ENCODE results near the gene ARHGEF25. TPM values are rescaled to one million over a fixed set of nuclear protein-coding genes. Genes with fewer than 3 reads are reported as not detected.

ARHGEF25 gene
- total and polyA plus RNA-seq, 2 of the 4 experiments (the other 2 are of a cell fraction): 6.3 to 17.9 TPM

DNA sequence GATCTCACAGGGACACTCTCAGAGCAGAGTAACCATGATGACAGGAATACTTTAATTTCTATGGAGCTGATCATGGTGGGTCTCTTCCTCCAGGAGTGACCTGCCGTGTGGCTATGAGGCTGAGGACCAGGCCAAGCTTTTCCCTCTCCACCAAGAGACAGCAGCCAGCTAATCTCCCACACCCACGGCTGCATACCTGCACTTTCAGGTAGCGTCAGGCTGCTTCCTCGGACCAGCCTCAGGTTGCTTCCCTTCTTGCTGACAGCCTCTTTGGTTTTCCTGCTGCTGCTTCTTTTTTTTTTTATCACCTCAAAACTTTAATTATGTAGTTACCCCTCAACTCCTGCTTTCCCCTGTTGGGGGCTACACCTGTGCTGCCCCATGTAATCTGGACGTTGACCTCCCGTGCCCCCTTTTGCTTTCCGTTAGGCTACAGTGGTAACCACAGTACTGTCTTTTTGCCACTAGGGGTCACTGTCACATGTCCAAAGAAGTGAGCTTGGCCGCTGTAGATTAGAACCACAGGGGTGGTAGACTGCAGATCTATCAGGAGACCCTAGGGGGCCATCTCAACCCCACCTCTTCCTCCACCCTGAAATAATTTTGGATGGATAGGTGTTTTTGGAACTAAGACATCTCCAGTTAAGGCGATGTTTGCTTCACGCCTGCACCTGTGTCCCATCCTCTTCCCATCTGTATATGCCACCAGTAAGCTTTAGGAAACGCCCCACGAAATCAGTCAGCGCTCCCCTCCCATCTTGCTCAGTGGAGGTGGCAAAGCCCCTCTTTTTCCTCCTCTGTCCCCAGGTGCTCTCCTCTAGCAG is 28.0 kb upstream of the ARHGEF25 start:
- ChIA-PET CTCF (interaction anchor here (0.5 to 2.0 kb wide), 22 partner anchors 8 to 154 kb away, joined by 3 to 11 read pairs (median 3); partner anchors contain the start of genes ARHGEF25, B4GALNT1 and OS9), POLR2A (ENCODE audit: unreplicated experiment) (interaction anchor here (0.6 kb wide), 1 partner anchor 46 kb away, joined by 4 read pairs; no protein-coding TSS in a partner anchor)
- Histone ChIP-seq H3K9ac (ENCODE audit: low read depth, low read length) (no peak overlapping the region), H4K8ac (ENCODE audit: low read depth in 2 of 2, low read length in 2 of 2) (no peak overlapping the region), H3K36me3 (ENCODE audit: control insufficient read depth, insufficient read depth, low read length) (no peaks in the 10 kb centered on the region), H4K5ac (ENCODE audit: low read depth, low read length) (no peak overlapping the region), H3K79me1 (ENCODE audit: low read depth in 1 of 2, low read length in 2 of 2) (no peaks in the 10 kb centered on the region), H3K56ac (ENCODE audit: extremely low read depth, insufficient read depth, low read length) (no peak overlapping the region), H2BK20ac (ENCODE audit: low read depth, low read length) (no peak overlapping the region), H2BK15ac (ENCODE audit: low read depth, low read length) (no peak overlapping the region), H3K4me3 (ENCODE audit: insufficient read depth, low read depth, low read length) (no peak overlapping the region), H2BK120ac (ENCODE audit: low read depth, low read length) (no peak overlapping the region), H2BK5ac (ENCODE audit: low read depth, low read length, poor library complexity, severe bottlenecking) (no peak overlapping the region), H3K14ac (replicated peaks; ENCODE audit: low read depth, low read length) (no peak overlapping the region), H2AK9ac (replicated peaks; ENCODE audit: low read depth, low read length, poor library complexity) (peak overlapping the region; percentile 66), H3K4ac (ENCODE audit: low read depth, low read length) (no peak overlapping the region), H4K91ac (ENCODE audit: insufficient read depth, low read depth, low read length) (no peak overlapping the region), H2AK5ac (ENCODE audit: low read depth, low read length) (no peak overlapping the region), H3K4me2 (ENCODE audit: low read depth, low read length) (no peak overlapping the region), H4K20me1 (ENCODE audit: insufficient read depth, low read length) (no peaks in the 10 kb centered on the region), H3K23ac (ENCODE audit: low read depth, low read length) (no peak overlapping the region), H3K9me1 (ENCODE audit: insufficient read depth, low read length) (no peaks in the 10 kb centered on the region), H3K9me3 (ENCODE audit: control insufficient read depth, insufficient read depth, low read length) (no peaks in the 10 kb centered on the region), H3K27ac (ENCODE audit: insufficient read depth, low read length) (no peak overlapping the region), H2AFZ (replicated peaks; ENCODE audit: low read length, poor library complexity) (peak overlapping the region; percentile 83), H3K4me1 (ENCODE audit: control insufficient read depth, insufficient read depth, low read length) (no peaks in the 10 kb centered on the region), H3K18ac (ENCODE audit: low read depth, low read length) (no peak overlapping the region), H3K27me3 (ENCODE audit: control insufficient read depth, insufficient read depth, low read length) (peaks cover 36% of the 10 kb centered on the region)
- WGBS, 2 experiments (ENCODE audit: extremely low coverage in 2 of 2, insufficient read length in 1 of 2): 0% methylated on average over 4 of the region's 13 CpGs; no CpG with 5 or more reads in 1 of the 2 experiments
- intact Hi-C loops (cut with micrococcal nuclease): loop anchor here (1.0 to 5.0 kb wide), 4 partner anchors 38 to 154 kb away; partner anchors contain the start of genes AGAP2 and B4GALNT1
- TF ChIP-seq SMC3 (IDR thresholded peaks at IDR 0.05; ENCODE audit: low read depth, low read length) (peak; percentile 81), RAD21 (IDR thresholded peaks at IDR 0.05; ENCODE audit: low read length) (peak; percentile 91), CTCF (conservative IDR thresholded peaks at IDR 0.05; ENCODE audit: low read depth, low read length) (peak; percentile 99), RFX5 (IDR thresholded peaks at IDR 0.05; ENCODE audit: low read depth, low read length) (no peak), USF2 (IDR thresholded peaks at IDR 0.05; ENCODE audit: low read depth, low read length) (peak; percentile 8; the same call in 1 of the 2 replicates)
- peak; percentile 81 for DNase-seq
- peak; percentile 100 for ATAC-seq (ENCODE audit: low read depth)
- dilution Hi-C loops (cut with HindIII; ENCODE audit: low sequenced_read_pairs, unreplicated experiment): no loop called here
- BruUV-seq (replicated peaks): no TSS peak
- in situ Hi-C loops (cut with MboI; ENCODE audit: low sequenced_read_pairs): loop anchor here (5.0 to 10.0 kb wide), 2 partner anchors 39 to 152 kb away; partner anchors contain the start of gene AGAP2

All from IMR-90 (cell line).